Measurements from ENCODE around the gene UBE2E2. TPM values are rescaled to one million over a fixed set of nuclear protein-coding genes. Genes with fewer than 3 reads are reported as not detected.

The UBE2E2 gene
- polyA plus RNA-seq, 1 donor (not counting 4 experiments of a cell fraction or from before 2014, with no cell fraction given) = 63.2 TPM

DNA sequence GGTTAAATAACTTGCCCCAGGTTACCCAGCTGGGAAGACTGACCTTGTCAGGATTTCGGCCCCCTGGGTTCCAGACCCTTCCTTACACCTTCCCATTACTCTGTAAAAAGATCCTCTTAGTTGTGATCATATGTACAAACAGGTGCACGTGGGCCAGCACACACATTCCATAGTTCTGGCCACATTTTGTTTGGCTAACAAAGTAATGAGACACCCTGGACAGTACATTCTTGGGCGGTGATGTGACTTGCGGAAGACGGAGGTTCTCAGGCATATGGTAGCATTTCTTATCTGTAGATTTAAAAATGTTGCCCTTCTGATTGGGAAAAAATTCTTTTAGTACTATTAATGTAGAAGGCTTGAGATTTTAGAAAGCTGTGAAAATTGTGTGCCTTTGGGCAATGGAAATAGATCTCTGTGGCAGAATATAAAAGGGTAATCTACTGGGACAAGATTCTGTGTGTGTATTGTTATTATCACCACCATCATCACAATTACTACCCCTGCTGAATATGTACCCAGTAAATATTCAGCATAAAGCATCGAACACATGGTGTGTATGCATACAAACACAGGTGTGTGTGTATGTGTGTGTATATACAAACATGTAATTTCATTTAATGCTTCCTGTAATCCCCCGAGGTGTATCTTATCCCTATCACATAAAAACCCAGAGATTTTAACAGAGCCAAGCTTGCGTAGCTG is 397.2 kb downstream of the UBE2E2 start:
- H2AFZ ChIP-seq (ENCODE audit: control insufficient read depth, low read length) = no peak overlapping the region
- DNase-seq (ENCODE audit: low read depth, low spot score) (no peak), FAIRE-seq (no peak)
- no peak overlapping the region for H3K4me2 ChIP-seq (ENCODE audit: control insufficient read depth, extremely low read depth, insufficient read depth, low read depth, low read length)
- dilution Hi-C loops (cut with MboI; ENCODE audit: extremely low pct_ligation_motif_present, low sequenced_read_pairs) = no loop called here
- H3K4me3 ChIP-seq (ENCODE audit: control insufficient read depth in 2 of 3, extremely low read depth in 1 of 3, insufficient read depth in 2 of 3, low read depth in 1 of 3, low read length in 3 of 3) = no peak overlapping the region
- H3K27ac ChIP-seq (ENCODE audit: control insufficient read depth, insufficient read depth, low read length) = no peak overlapping the region
- no peak overlapping the region for H3K9ac ChIP-seq (ENCODE audit: control insufficient read depth, extremely low read depth, insufficient read depth, low read length)
- no peak for TF ChIP-seq EZH2 (IDR thresholded peaks at IDR 0.05; ENCODE audit: low read length)
- TF ChIP-seq CTCF (optimal IDR thresholded peaks at IDR 0.05 in 1 of 3, IDR thresholded peaks at IDR 0.05 in 1 of 3, conservative IDR thresholded peaks at IDR 0.05 in 1 of 3; ENCODE audit: extremely low read depth in 1 of 3, insufficient read depth in 2 of 3, low read length in 3 of 3) = no peak
- H3K9me3 ChIP-seq (ENCODE audit: control insufficient read depth, low read depth, low read length) = no peaks in the 10 kb centered on the region
- H4K20me1 ChIP-seq (ENCODE audit: control insufficient read depth, extremely low read depth, insufficient read depth, low read length) = no peaks in the 10 kb centered on the region
- no peaks in the 10 kb centered on the region for H3K9me1 ChIP-seq (ENCODE audit: control insufficient read depth, extremely low read depth, insufficient read depth, low read length)
- H3K79me2 ChIP-seq (ENCODE audit: control insufficient read depth, insufficient read depth, low read length) = no peaks in the 10 kb centered on the region
- H3K36me3 ChIP-seq (ENCODE audit: control insufficient read depth in 2 of 2, extremely low read depth in 1 of 2, insufficient read depth in 2 of 2, low read length in 2 of 2) = no peaks in the 10 kb centered on the region
- no peaks in the 10 kb centered on the region for H3K4me1 ChIP-seq (ENCODE audit: control insufficient read depth, extremely low read depth, insufficient read depth, low read length)
- no peaks in the 10 kb centered on the region for H3K27me3 ChIP-seq (ENCODE audit: control insufficient read depth, extremely low read depth, insufficient read depth, low read length)

DNA sequence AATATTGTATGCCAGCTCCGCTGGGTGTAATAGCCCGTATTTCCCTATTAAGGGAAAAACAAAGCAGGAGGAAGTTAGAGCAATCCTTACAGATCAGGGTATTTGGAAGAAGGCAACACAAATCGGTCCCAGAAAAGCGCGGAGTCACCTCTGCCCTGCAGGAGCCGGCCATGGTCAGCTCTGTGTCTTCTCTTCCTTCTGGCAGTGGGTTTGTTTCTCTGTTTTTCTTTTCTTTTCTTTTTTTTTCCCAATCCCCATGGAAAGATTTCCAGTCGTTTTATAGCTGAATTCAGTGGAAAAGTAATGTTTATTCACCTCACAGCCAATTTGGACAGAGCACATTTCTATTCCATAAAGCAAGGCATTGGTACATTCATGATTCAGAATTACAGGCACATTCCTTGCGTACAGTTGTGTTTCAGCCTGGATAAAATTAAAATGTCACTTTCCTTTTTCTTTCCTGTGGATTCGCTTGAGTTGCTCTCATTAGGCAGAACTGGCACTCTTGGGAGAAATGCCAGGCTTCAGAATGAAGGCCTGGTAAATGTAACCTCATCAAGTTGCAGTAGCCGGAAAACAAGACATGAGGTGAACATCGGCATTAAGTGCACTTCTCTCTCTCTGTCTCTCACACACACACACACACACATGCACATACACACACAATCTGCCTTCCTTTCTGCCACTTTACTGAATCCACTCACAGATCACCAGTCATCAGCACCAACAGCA is 398.1 kb downstream of the UBE2E2 start:
- no peaks in the 10 kb centered on the region for H3K36me3 ChIP-seq (ENCODE audit: control insufficient read depth in 2 of 2, extremely low read depth in 1 of 2, insufficient read depth in 2 of 2, low read length in 2 of 2)
- FAIRE-seq = no peak
- dilution Hi-C loops (cut with MboI; ENCODE audit: extremely low pct_ligation_motif_present, low sequenced_read_pairs) = no loop called here
- no peaks in the 10 kb centered on the region for H3K79me2 ChIP-seq (ENCODE audit: control insufficient read depth, insufficient read depth, low read length)
- H3K9me1 ChIP-seq (ENCODE audit: control insufficient read depth, extremely low read depth, insufficient read depth, low read length) = no peaks in the 10 kb centered on the region
- H2AFZ ChIP-seq (ENCODE audit: control insufficient read depth, low read length) = no peak overlapping the region
- no peak overlapping the region for H3K27ac ChIP-seq (ENCODE audit: control insufficient read depth, insufficient read depth, low read length)
- TF ChIP-seq CTCF (optimal IDR thresholded peaks at IDR 0.05 in 1 of 3, IDR thresholded peaks at IDR 0.05 in 1 of 3, conservative IDR thresholded peaks at IDR 0.05 in 1 of 3; ENCODE audit: extremely low read depth in 1 of 3, insufficient read depth in 2 of 3, low read length in 3 of 3) = no peak
- TF ChIP-seq EZH2 (IDR thresholded peaks at IDR 0.05; ENCODE audit: low read length) = no peak
- H3K4me1 ChIP-seq (ENCODE audit: control insufficient read depth, extremely low read depth, insufficient read depth, low read length) = no peaks in the 10 kb centered on the region
- no peaks in the 10 kb centered on the region for H3K9me3 ChIP-seq (ENCODE audit: control insufficient read depth, low read depth, low read length)
- DNase-seq (ENCODE audit: low read depth, low spot score) = no peak
- no peak overlapping the region for H3K4me3 ChIP-seq (ENCODE audit: control insufficient read depth in 2 of 3, extremely low read depth in 1 of 3, insufficient read depth in 2 of 3, low read depth in 1 of 3, low read length in 3 of 3)
- no peak overlapping the region for H3K4me2 ChIP-seq (ENCODE audit: control insufficient read depth, extremely low read depth, insufficient read depth, low read depth, low read length)
- H3K9ac ChIP-seq (ENCODE audit: control insufficient read depth, extremely low read depth, insufficient read depth, low read length) = no peak overlapping the region
- no peaks in the 10 kb centered on the region for H4K20me1 ChIP-seq (ENCODE audit: control insufficient read depth, extremely low read depth, insufficient read depth, low read length)
- no peaks in the 10 kb centered on the region for H3K27me3 ChIP-seq (ENCODE audit: control insufficient read depth, extremely low read depth, insufficient read depth, low read length)

All from keratinocyte (primary cell).